ENCODE measurements around the gene ZNF805. TPM values are rescaled to one million over a fixed set of nuclear protein-coding genes. Genes with fewer than 3 reads are reported as not detected.
A peak's percentile ranks its signal among the peaks of the same experiment; 100 is the strongest.

ZNF805 gene
- total and polyA plus RNA-seq, 2 of the 13 experiments (the other 11 are each of a cell fraction or from before 2014, with no cell fraction given) = 5.1 to 12.8 TPM

GRCh38 chr19:57279418-57280164 lies 39.2 kb downstream of the ZNF805 start (continued):
- TF ChIP-seq ZNF512B (CRISPR knock-in tag; IDR thresholded peaks at IDR 0.05; ENCODE audit: borderline replicate concordance) (no peak), TBX2 (CRISPR knock-in tag; IDR thresholded peaks at IDR 0.05; ENCODE audit: borderline replicate concordance) (no peak), NR2F1 (CRISPR knock-in tag; IDR thresholded peaks at IDR 0.05) (no peak; a peak in 1 of 4 replicates), HNRNPLL (IDR thresholded peaks at IDR 0.05; ENCODE audit: low read depth, low read length, poor library complexity, severe bottlenecking) (no peak), ZMAT5 (CRISPR knock-in tag; IDR thresholded peaks at IDR 0.05; ENCODE audit: borderline replicate concordance, low read depth) (no peak), MYNN (CRISPR knock-in tag; IDR thresholded peaks at IDR 0.05; ENCODE audit: low read depth) (no peak; the same call in 1 of the 2 replicates), NFE2L1 (CRISPR knock-in tag; IDR thresholded peaks at IDR 0.05; ENCODE audit: borderline replicate concordance) (no peak), ZNF614 (CRISPR knock-in tag; IDR thresholded peaks at IDR 0.05; ENCODE audit: borderline replicate concordance) (peak; percentile 73; the same call in 1 of the 2 replicates), ZSCAN31 (CRISPR knock-in tag; IDR thresholded peaks at IDR 0.05; ENCODE audit: low read depth) (no peak), ZFP41 (CRISPR knock-in tag; IDR thresholded peaks at IDR 0.05; ENCODE audit: borderline replicate concordance) (no peak), RARG (CRISPR knock-in tag; IDR thresholded peaks at IDR 0.05; ENCODE audit: low read depth) (no peak), ZNF383 (CRISPR knock-in tag; IDR thresholded peaks at IDR 0.05; ENCODE audit: borderline replicate concordance) (no peak), RFX3 (CRISPR knock-in tag; IDR thresholded peaks at IDR 0.05) (no peak), BHLHE40 (IDR thresholded peaks at IDR 0.05; ENCODE audit: low read length) (peak; percentile 81), ZNF775 (CRISPR knock-in tag; IDR thresholded peaks at IDR 0.05; ENCODE audit: borderline replicate concordance) (peak; percentile 63; the same call in 1 of the 2 replicates), MLX (CRISPR knock-in tag; IDR thresholded peaks at IDR 0.05) (peak; percentile 28; the same call in 1 of the 2 replicates), ZFP36 (IDR thresholded peaks at IDR 0.05; ENCODE audit: borderline replicate concordance, low read depth, low read length, partially characterized antibody) (no peak), ARID5B (CRISPR knock-in tag; IDR thresholded peaks at IDR 0.05) (peak; percentile 79), ZNF773 (CRISPR knock-in tag; IDR thresholded peaks at IDR 0.05; ENCODE audit: borderline replicate concordance) (peak; percentile 6; the same call in 1 of the 2 replicates), SCMH1 (CRISPR knock-in tag; IDR thresholded peaks at IDR 0.05; ENCODE audit: borderline replicate concordance) (no peak), NFE2L2 (IDR thresholded peaks at IDR 0.05; ENCODE audit: low read length) (no peak)

Measured in HepG2 (cell line).